Fibroblast of gingiva (primary cell): Measurements from ENCODE around the gene IFIH1.
A peak's percentile ranks its signal among the peaks of the same experiment; 100 is the strongest.

Source experiments
- DNase-seq: peaks from one replicate; pipeline ENCODE4 v3.0.0-alpha.2; 2011; ENCODE audit warnings: low read depth

The IFIH1 gene

GRCh38 chr2:162308747-162309503 lies 9.6 kb downstream of the IFIH1 start:
- no peak for DNase-seq

GRCh38 chr2:162305901-162306300 lies 12.6 kb downstream of the IFIH1 start:
- no peak for DNase-seq

GRCh38 chr2:162301877-162302276 lies 16.6 kb downstream of the IFIH1 start:
- DNase-seq, result no peak

- DNase-seq, result peak; percentile 59
Observed at GRCh38 chr2:162301151-162301804, 17.2 kb downstream of the IFIH1 start.

GRCh38 chr2:162300266-162300665 lies 18.2 kb downstream of the IFIH1 start:
- DNase-seq, result no peak

GRCh38 chr2:162298669-162299335 lies 19.7 kb downstream of the IFIH1 start:
- no peak for DNase-seq

GRCh38 chr2:162297925-162298552 lies 20.4 kb downstream of the IFIH1 start:
- peak; percentile 69 for DNase-seq

GRCh38 chr2:162295009-162295408 lies 23.5 kb downstream of the IFIH1 start:
- no peak for DNase-seq

GRCh38 chr2:162293122-162293786 lies 25.2 kb downstream of the IFIH1 start:
- DNase-seq, result peak; percentile 2

GRCh38 chr2:162291748-162292147 lies 26.7 kb downstream of the IFIH1 start:
- no peak for DNase-seq

GRCh38 chr2:162282765-162283425 lies 35.6 kb downstream of the IFIH1 start:
- peak; percentile 1 for DNase-seq

GRCh38 chr2:162280654-162281053 lies 37.8 kb downstream of the IFIH1 start:
- DNase-seq, result no peak

GRCh38 chr2:162277381-162277780 lies 41.1 kb downstream of the IFIH1 start:
- no peak for DNase-seq

- DNase-seq, result no peak
Observed at GRCh38 chr2:162267996-162268395, 50.5 kb downstream of the IFIH1 start.

- no peak for DNase-seq
Observed at GRCh38 chr2:162267496-162267895, 51.0 kb downstream of the IFIH1 start.

- no peak for DNase-seq
Observed at GRCh38 chr2:162266460-162266760, 52.1 kb downstream of the IFIH1 start.

GRCh38 chr2:162265666-162266459 lies 52.6 kb downstream of the IFIH1 start:
- DNase-seq, result no peak

GRCh38 chr2:162261032-162261945 lies 57.2 kb downstream of the IFIH1 start:
- peak; percentile 78 for DNase-seq

- peak; percentile 51 for DNase-seq
Observed at GRCh38 chr2:162258686-162259085, 59.8 kb downstream of the IFIH1 start.

- no peak for DNase-seq
Observed at GRCh38 chr2:162258169-162258568, 60.3 kb downstream of the IFIH1 start.
